GM19468 (cell line): ENCODE data around the gene PACSIN1.

Source experiments
- ATAC-seq: cut with Tn5 transposase; IDR thresholded peaks from one replicate; pipeline ENCODE4 v1.9.1; 2021; ENCODE audit warnings: mild to moderate bottlenecking, moderate library complexity, moderate number of reproducible peaks; ENCODE audit not compliant: unreplicated experiment; ENCODE audit errors: extremely low read depth

Gene PACSIN1

DNA sequence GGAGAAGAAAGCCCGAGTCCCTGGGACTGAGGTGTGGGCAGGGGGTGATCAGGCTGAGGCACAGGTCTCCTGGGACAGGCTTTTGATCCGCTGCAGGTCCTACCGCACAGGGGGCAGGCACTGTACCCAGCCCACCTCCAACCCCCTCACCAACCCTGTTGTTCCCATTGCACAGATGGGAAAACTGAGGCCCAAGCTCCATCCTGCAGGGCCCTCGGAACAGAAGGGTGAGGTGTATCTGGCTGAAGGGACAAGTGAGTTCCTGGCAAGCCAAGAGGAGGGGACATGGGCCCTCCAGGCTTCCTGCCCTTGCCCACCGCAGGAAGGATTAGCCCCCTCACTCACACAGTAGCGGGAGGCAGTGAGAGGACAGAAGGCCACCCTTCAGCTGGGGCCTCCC lies 106.7 kb downstream of the PACSIN1 start:
- no peak for ATAC-seq

- no peak for ATAC-seq
Measured at GRCh38 chr6:34573567-34574183, 107.8 kb downstream of the PACSIN1 start.

DNA sequence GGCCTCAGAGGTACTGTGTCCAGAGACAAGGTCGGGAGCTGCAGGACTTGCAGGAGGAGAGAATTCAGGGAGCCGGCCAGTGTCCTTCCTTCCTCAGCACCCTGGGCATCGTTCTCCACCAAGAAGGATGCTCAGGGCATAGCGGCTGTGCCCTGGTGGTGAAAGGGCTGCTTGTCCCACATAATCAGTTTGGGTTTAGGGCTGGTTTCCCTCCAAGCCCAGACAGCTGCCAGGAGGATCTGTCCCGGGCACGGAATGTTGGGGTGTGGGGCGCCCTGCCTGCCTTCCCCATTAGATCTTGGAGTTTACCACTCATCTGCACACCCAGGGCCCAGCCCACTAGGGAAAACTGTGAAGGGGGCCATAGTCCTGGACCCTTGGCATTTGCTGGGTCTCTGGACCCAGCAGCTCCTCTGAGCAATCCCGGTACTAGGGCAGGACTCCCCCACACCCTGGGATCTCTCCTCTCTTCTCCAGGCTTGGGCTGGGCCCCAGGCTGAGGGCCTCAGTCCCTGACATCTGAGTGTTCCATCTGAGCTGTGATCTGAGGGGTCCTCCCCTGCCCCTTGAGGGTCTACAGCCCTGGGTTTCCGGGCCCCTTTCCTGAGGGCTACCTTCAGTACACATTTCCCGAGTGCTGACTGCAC lies 108.9 kb downstream of the PACSIN1 start:
- ATAC-seq, result no peak

DNA sequence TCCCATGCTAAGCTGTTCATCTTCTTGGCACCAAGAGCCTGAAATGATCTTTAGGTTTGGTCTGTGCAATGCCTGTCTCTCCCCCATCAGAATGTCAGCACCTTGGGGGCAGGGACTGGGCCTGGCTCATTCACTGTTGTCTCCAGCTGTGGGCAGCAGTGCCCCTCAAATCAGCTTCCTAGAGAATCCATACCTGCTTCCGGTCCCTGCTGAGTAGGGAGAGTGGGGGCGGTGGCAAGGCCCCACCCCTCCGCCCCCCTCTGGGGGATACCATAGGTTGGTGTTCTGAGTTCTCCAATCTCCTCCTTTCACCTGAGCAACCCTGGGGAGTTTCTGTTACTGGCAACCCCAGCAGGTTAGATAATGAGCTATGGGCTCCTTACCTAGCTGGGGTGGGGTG lies 109.5 kb downstream of the PACSIN1 start:
- ATAC-seq, result no peak

GRCh38 chr6:34576286-34576955 lies 110.5 kb downstream of the PACSIN1 start:
- no peak for ATAC-seq

DNA sequence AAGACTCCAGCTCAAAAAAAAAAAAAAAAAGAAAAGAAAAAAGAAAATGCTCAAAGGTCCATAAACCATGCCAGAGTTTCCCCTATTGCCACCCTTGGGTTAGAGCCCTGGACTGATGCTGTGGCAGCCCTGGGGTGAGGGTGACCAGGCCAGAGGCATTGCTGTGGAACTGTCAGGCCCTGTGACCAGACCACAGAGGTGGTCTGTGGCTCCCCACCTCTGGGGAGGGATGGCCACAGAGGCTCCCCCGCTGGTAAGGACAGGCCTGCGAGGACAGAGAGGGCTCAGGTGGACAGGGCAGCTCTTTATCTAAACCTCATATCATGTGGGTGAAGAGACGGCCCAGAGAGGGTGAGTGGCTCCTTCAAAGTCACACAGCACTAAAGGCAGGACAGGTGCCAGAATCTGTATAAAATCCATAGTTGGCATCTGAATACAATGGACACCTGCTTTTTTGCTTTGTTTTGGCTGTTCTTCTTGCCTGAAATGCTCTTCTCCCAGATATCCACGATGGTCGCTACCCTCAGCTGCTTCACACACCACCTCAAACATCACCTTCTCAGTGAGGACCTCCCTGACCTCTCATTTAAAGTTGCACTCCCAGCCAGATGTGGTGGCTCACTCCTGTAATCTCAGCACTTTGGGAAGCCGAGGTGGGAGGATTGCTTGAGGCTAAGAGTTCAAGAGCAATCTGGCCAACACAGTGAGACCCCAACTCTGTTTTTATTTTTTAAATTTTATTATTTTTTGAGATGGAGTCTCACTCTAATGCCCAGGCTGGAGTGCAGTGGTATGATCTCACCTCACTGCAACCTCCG lies 112.8 kb downstream of the PACSIN1 start:
- no peak for ATAC-seq

DNA sequence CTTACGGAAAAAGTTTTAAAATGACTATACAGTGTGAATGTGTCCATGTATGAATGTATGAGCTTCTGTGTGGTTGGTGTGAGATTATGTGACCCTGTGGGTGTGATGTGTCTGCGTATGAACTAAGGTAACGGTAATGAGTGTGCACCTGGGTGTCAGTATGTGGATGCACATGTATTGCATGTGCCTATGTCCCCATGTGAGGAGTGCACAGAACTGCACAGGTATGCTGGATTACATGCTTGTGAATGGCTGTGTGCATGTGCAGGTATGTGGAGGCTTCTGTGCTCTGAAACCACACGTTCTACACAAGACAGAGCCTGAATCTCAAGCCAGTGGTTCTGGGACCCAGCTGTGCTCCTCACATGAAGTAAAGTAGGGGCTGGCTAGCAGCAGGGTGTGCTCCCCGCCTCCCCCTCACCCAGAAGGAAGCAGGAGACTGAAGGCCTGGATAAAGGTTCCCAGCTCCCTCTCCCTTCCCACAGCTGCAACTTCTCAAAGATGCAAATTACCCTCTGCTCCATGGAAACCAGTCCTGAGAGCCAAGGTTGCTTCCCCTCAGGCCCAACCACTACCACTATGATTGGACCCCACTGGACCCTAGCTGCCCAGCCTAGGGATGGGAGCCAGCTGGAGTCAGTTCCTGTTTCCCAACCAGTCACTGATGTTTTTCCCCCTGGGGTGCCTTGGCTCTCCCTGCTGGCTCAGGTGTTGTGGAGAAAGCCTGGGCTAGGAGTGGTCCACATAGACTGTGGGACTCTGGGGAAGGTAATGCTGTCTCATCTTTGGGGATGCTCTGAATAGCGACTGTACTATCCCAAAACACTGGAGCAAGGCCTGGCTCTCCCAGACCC lies 115.1 kb downstream of the PACSIN1 start:
- no peak for ATAC-seq

GRCh38 chr6:34581561-34581920 lies 115.7 kb downstream of the PACSIN1 start:
- ATAC-seq, result no peak

GRCh38 chr6:34583461-34583860 lies 117.6 kb downstream of the PACSIN1 start:
- ATAC-seq, result no peak

GRCh38 chr6:34583861-34584604 lies 118.2 kb downstream of the PACSIN1 start:
- ATAC-seq, result no peak

DNA sequence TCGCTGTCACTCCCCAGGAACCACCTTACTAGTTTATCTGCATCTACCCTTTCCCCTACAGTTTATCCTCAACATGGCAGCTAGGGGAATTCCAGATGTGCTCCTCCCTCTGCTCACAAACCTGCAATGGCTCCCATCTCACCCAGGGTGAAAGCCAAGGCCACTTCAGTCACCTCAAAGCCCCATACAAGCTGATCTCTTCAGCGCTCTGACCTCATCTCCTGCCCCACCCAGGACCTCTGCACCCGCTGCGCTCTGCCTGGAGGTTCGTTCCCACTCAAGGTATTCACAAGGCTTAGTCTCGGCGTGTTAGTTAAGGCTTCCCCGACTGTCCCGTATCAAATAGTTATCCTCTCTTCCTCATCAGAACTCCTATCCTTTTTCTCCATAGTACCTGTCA lies 118.8 kb downstream of the PACSIN1 start:
- ATAC-seq, result no peak
